ENCODE measurements around the gene PCNX3.
"Not testable (repeated sequence)": the region's sequence is repeated elsewhere in the genome, so short reads cannot be mapped to it uniquely, and the experiment has no call there.

Gene PCNX3

GRCh38 chr11:65620666-65621065 is 5.1 kb downstream of the PCNX3 start:
- no peak for DNase-seq (ENCODE audit: low spot score)

- DNase-seq (ENCODE audit: low spot score), result no peak
Observed at GRCh38 chr11:65621460-65621859, 5.9 kb downstream of the PCNX3 start.

GRCh38 chr11:65622011-65622410 is 6.4 kb downstream of the PCNX3 start:
- no peak for DNase-seq (ENCODE audit: low spot score)

- no peak for DNase-seq (ENCODE audit: low spot score)
Observed at GRCh38 chr11:65623177-65623576, 7.6 kb downstream of the PCNX3 start.

- no peak for DNase-seq (ENCODE audit: low spot score)
Observed at GRCh38 chr11:65623852-65624616, 8.5 kb downstream of the PCNX3 start.

- no peak for DNase-seq (ENCODE audit: low spot score)
Observed at GRCh38 chr11:65624931-65625627, 9.5 kb downstream of the PCNX3 start.

GRCh38 chr11:65625628-65626342 is 10.2 kb downstream of the PCNX3 start:
- peak; percentile 84 for DNase-seq (ENCODE audit: low spot score)

- DNase-seq (ENCODE audit: low spot score), result no peak
Observed at GRCh38 chr11:65627202-65627601, 11.6 kb downstream of the PCNX3 start.

GRCh38 chr11:65629579-65629978 is 14.0 kb downstream of the PCNX3 start:
- no peak for DNase-seq (ENCODE audit: low spot score)

GRCh38 chr11:65630215-65630614 is 14.6 kb downstream of the PCNX3 start:
- no peak for DNase-seq (ENCODE audit: low spot score)

- no peak for DNase-seq (ENCODE audit: low spot score)
Observed at GRCh38 chr11:65633390-65634108, 18.0 kb downstream of the PCNX3 start.

GRCh38 chr11:65634109-65634436 is 18.5 kb downstream of the PCNX3 start:
- no peak for DNase-seq (ENCODE audit: low spot score)

- no peak for DNase-seq (ENCODE audit: low spot score)
Observed at GRCh38 chr11:65634440-65634839, 18.9 kb downstream of the PCNX3 start.

- peak; percentile 73 for DNase-seq (ENCODE audit: low spot score)
Observed at GRCh38 chr11:65634905-65635731, 19.5 kb downstream of the PCNX3 start.

- DNase-seq (ENCODE audit: low spot score), result peak; percentile 82
Observed at GRCh38 chr11:65636108-65637031, 20.8 kb downstream of the PCNX3 start.

GRCh38 chr11:65637032-65637557 is 21.5 kb downstream of the PCNX3 start:
- DNase-seq (ENCODE audit: low spot score), result no peak

GRCh38 chr11:65637794-65638419 is 22.3 kb downstream of the PCNX3 start, which contains the start of gene SIPA1:
Gene SIPA1 (plus strand): TSS chr11:65638101. CDS start chr11:65640922, 2,821 bp downstream.
- DNase-seq (ENCODE audit: low spot score), result peak; percentile 84

GRCh38 chr11:65639228-65639597 is 23.6 kb downstream of the PCNX3 start:
- DNase-seq (ENCODE audit: low spot score), result not testable (repeated sequence)

Measured in hematopoietic multipotent progenitor cell treated with erythropoietin and hydrocortisone succinate and interleukin-3 and kit ligand, for 17 days (in vitro differentiated cells).